ENCODE results near the gene HSFX4. TPM values are rescaled to one million over a fixed set of nuclear protein-coding genes. Genes with fewer than 3 reads are reported as not detected.
"Not testable (repeated sequence)": the region's sequence is repeated elsewhere in the genome, so short reads cannot be mapped to it uniquely, and the experiment has no call there.

HSFX4 gene
- polyA plus RNA-seq, 3 donors: not detected

- DNase-seq (ENCODE audit: extremely low read depth in 1 of 11, low read depth in 9 of 11, low spot score in 4 of 11): not testable (repeated sequence)
Measured at GRCh38 chrX:149932970-149933369, 3.6 kb downstream of the HSFX4 start.

DNA sequence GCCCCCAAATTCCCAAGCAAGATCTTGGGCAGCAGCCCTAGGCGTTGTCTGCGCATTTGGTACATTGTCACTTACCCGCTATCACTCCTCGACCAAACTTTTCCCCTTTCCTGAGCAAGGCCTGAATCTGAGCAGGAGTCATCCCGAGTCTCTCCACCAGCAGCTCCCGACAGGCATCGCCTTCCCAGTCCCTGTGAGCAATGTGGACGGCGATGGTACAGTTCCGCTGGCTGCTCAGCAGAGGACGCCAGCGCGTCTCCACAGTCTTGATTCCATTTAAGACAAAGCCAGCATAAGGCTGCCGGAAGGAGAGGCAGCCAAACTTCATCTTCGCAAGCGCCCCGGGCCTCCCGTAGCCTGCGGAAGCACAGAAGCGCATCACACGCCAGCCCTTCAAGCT is 4.2 kb downstream of the HSFX4 start:
- not testable (repeated sequence) for DNase-seq (ENCODE audit: extremely low read depth in 1 of 11, low read depth in 9 of 11, low spot score in 4 of 11)

DNA sequence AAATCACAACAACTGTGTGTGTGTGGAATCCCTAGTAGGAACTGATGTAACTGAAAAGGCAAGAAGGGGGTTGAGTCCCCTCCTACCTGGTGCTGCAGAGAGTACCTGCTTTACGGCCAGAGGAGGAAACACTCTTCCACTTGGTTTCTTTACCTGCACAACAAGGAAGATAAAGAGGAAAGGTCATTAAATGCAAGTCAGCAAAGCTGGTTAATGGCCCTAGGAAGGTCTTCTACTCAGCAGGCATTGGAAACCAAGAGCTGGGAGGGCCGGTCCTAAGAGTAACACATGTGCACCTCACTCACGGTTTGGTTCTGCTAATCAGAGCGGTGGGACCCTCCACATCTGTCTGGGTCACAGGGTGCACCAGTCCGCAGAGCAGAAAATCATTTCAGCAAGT is 8.0 kb downstream of the HSFX4 start:
- not testable (repeated sequence) for DNase-seq (ENCODE audit: extremely low read depth in 1 of 11, low read depth in 9 of 11, low spot score in 4 of 11)

DNA sequence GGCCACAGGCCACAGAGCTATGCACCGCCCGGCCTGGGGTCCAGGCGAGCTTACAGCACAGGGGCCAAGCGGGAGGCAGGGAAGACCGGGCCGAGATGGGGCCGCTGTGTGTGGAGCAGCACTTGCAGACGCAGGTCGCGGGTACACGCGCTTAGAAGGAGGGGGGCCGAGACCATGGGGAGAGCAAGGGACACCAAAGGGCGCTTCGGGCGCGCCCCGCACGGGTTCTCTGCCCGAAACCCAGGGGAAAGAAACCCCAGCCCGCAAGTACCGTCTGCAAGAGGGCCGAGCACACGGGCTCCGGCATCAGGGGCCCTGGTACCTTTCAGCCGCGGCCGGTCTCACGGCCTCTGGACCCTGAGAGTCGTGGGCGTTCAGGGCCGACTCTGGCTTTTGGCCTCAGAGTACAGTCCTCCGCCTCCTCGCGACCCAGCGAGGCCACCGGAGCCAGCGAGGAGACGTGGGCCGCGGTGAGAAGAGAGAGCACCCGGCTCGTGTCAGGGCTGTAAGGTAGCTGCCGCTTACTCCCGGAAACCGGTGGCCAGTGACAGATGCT is 8.6 kb downstream of the HSFX4 start:
- DNase-seq (ENCODE audit: extremely low read depth in 1 of 11, low read depth in 9 of 11, low spot score in 4 of 11): no peak

DNA sequence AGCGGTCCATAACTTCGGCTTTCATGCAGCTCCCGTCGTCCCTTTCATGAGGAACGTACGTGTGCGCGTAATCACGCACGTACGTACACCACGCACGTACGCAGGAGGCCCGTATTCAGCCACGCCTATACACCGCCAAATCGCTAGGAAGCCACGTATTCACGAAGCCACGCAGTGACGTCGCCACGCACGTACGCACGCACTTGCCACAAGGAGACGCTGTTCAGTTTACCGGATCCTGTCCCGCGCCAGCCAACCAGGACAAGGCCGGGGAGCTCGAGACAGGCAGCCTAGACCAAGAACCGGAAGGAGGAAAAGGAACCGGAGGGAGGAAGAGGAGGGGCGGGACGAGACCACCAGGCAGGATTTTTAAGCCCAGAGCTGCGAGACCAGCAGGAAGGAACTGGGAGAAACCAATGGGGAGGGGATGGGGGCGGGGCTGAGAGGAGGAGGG is 9.1 kb downstream of the HSFX4 start, which contains the start of gene EOLA2:
Gene EOLA2, minus strand, starts transcription at position 65 of the 454 bp plus-strand sequence. CDS start 4,617 bp downstream, outside the sequence.
- DNase-seq (ENCODE audit: extremely low read depth in 1 of 11, low read depth in 9 of 11, low spot score in 4 of 11): peak; percentile 82 to 95 (median 92)

DNA sequence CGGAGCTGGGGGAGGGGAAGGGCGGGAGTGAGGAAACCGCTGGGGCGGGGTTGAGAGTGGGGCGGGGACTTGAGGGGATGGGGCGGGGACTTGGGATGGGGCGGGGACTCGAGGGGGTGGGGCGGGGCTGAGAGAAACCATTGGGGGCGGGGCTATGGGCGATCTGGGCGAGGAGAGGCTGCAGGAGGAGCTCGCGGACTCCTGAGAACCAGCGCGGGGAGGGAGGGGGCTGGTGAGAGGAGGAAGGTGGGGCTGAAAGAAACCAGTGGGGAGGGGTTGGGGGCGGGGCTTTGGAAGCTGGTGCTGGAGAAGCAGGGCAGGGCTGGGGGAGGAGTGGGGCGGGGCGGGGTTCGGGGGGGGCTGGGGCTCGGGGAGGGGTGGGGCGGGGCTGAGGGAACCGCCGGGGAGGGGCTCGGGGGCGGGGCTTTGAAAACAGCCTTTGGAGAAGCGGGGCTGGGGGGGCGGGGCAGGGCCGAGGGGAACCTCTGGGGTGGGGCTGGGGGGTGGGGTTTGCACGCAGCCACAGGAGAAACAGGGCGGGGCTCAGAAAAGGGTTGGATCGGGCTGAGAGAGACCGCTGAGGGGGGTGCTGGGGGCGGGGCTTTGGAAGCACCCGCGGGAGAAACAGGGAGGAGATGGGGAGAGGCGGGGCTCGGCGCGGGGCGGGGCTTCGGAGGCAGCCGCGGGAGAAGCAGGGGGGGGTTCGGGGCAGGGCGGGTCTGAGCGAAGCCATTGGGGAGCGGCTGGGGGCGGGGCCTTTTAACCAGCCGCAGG is 9.7 kb downstream of the HSFX4 start:
- peak in 10 of 11 donors; percentile 56 to 91 (median 83) for DNase-seq (ENCODE audit: extremely low read depth in 1 of 11, low read depth in 9 of 11, low spot score in 4 of 11)

- no peak for DNase-seq (ENCODE audit: extremely low read depth in 1 of 11, low read depth in 9 of 11, low spot score in 4 of 11)
Measured at GRCh38 chrX:149939655-149939904, 10.2 kb downstream of the HSFX4 start.

DNA sequence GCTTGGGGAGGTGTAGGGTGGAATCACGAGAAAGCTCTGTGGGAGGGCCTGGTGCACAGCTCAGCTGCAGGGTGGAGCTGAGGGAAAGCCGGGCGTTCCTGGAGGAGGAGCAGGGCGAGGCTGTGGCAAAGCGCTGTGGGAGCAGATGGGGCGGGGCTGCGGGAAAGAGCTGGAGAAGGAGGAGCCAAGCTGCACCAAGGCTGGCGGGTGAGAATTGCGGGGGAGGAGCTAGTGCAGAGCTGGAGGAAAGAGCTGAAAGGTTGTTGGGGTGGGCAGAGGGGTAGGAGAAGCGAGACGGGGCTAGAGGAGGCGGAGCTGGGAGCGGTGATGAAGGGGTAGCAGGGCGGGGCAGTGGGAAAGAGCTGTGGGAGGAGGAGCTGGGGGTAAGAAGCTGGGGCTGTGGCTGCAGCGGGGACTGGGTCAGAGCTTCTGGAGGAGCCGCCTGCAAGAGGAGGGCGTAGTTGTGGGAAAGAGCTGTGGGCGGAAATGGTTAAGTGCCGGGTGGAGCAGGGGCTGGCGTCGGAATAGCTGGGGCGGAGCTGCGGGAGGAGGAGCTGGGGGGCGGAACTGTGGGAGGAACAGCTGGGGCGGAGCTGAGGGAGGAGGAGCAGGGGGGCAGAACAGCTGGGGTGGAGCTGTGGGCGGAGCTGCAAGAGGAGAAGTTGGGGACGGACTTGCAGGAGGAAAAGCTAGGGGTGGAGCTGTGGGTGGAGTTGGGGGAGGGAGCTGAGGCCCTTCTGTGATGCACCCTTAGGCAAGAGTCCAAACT is 10.7 kb downstream of the HSFX4 start:
- DNase-seq (ENCODE audit: extremely low read depth in 1 of 11, low read depth in 9 of 11, low spot score in 4 of 11): peak; percentile 73 to 92 (median 87)

GRCh38 chrX:149940674-149941024 is 11.3 kb downstream of the HSFX4 start:
- not testable (repeated sequence) for DNase-seq (ENCODE audit: extremely low read depth in 1 of 11, low read depth in 9 of 11, low spot score in 4 of 11)

DNA sequence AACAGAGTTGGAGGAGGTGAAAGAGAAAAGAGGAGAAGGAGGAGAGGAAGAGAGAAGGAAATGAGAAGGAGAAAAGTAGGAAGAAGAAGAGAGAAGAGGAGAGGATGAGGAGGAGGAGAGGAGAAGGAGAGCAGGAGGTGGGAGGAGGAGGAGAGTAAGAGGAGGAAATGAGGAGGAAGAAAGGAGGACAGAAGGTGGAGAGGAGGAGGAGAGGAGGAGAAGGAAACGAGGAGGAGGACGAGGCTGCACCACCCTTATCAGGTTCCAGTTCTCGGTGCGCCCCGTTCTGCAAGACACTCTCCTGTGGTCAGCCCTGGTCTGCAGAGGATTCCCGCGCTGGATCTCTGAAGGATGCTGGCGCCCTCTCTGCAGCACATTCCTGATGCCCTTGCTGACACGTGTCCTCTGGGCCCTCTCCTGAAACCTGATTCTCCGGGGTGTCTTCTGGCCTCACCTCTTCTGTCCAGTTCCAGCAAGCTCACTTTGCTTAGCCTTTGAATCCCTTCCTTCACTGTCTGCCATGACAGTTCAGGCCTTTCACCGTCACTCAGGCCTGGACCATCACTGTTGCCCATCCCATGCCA is 15.8 kb downstream of the HSFX4 start:
- DNase-seq (ENCODE audit: extremely low read depth in 1 of 11, low read depth in 9 of 11, low spot score in 4 of 11): not testable (repeated sequence)

- not testable (repeated sequence) for DNase-seq (ENCODE audit: extremely low read depth in 1 of 11, low read depth in 9 of 11, low spot score in 4 of 11)
Measured at GRCh38 chrX:149945820-149946219, 16.4 kb downstream of the HSFX4 start.

GRCh38 chrX:149946932-149947331 is 17.6 kb downstream of the HSFX4 start:
- DNase-seq (ENCODE audit: extremely low read depth in 1 of 11, low read depth in 9 of 11, low spot score in 4 of 11): not testable (repeated sequence)

DNA sequence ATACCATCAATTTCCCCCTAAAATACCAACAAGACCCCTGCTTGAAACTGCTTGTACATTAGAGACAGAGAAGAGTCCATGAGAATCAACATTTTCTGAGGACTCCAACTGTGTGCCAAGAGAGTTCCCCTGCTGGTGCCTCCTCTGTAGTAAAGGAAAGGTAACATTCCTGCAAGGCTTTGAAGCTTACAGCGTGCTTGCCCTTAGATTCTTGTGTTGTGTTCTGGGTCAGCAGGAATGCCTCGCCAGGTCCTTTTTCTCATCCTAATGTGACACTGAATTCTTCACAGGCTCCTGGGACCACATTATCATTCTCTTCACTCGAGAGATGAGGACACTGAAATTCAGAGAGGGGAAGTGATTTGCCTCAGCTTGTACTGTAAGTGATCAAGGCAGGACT is 18.6 kb downstream of the HSFX4 start:
- peak in 1 of 11 donors; percentile 32 for DNase-seq (ENCODE audit: extremely low read depth in 1 of 11, low read depth in 9 of 11, low spot score in 4 of 11)

GRCh38 chrX:149949743-149950436 is 20.5 kb downstream of the HSFX4 start:
- no peak for DNase-seq (ENCODE audit: extremely low read depth in 1 of 11, low read depth in 9 of 11, low spot score in 4 of 11)

DNA sequence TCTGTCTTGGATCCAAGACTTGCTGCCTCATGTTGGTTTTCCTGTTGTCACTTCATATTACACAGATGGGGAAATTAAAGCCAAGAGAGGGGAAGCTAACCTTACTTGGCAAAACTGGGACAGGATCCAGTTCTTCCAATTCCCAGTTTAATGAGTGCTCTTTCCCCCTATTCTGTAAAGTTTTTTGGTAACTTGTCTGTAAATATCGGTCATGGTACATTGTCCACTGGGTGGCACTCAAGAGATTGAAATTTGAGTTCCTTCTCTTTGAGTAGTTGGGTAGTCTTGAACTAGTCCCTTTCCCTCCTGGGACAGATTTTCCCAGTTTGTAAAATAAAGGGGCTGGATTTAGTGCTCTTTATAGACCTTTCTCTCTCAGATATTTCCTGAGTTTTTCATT is 21.3 kb downstream of the HSFX4 start:
- peak in 1 of 11 donors; percentile 18 for DNase-seq (ENCODE audit: extremely low read depth in 1 of 11, low read depth in 9 of 11, low spot score in 4 of 11)

DNA sequence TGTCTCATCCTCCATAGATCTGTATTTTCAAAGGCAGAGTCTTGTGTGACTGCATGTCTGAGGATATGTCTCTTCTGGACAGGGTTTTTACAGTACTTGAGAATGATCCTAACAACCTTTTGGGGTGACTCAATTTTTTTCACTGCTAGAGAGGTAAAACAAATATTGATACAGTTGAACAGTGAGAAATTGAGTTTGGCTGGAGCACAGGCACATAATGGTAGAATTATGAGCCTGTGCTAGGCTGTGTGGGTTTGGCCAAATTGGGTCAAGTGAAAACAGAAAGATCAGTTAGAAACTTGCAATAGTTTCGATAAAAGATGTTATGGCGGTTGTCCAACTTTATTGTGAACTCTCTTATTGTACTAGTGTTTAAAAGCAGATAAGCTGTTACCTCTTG is 32.2 kb downstream of the HSFX4 start:
- DNase-seq (ENCODE audit: extremely low read depth in 1 of 11, low read depth in 9 of 11, low spot score in 4 of 11): no peak

DNA sequence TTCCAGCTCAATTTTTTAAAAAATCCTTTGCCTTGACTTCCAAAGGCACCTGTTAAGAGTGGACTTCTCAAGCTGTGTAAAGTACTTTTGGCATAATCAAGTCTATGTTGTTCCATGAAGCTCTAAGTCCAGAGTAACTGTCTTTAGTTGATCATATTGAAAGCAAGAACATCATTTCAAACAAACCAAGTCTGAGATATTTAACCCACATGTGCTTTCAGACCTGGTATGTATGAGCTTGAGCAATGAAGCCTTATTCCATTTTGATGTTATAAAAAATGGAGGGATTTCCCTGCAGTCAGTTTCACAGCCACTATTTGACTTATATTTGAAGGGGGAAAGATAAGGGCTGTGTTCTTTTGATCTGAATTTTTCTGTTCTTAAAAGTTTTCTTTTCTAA is 32.6 kb downstream of the HSFX4 start:
- DNase-seq (ENCODE audit: extremely low read depth in 1 of 11, low read depth in 9 of 11, low spot score in 4 of 11): no peak

GRCh38 chrX:149962859-149963757 is 33.7 kb downstream of the HSFX4 start:
- peak in 3 of 11 donors; percentile 25 to 50 (median 33) for DNase-seq (ENCODE audit: extremely low read depth in 1 of 11, low read depth in 9 of 11, low spot score in 4 of 11)
